Lung (tissue), 12 donors: ENCODE data around the gene HSPB2. TPM values are rescaled to one million over a fixed set of nuclear protein-coding genes. Genes with fewer than 3 reads are reported as not detected.
"Not testable (repeated sequence)": the region's sequence is repeated elsewhere in the genome, so short reads cannot be mapped to it uniquely, and the experiment has no call there.

Experiments used
- ATAC-seq: fragments of 200-7000 bp; cut with Tn5 transposase; one replicate; pipeline ENCODE4 v1.9.1; 2020; ENCODE audit warnings: moderate number of reproducible peaks; ENCODE audit not compliant: insufficient read depth, low FRiP score
- DNase-seq, 3 donors: peaks; one replicate each; pipeline ENCODE4 v3.0.0-alpha.2; 2013 to 2017
- H3K27ac ChIP-seq, 2 donors: one replicate each; pipeline ENCODE4 v1.5.1; 2013; ENCODE audit warnings: mild to moderate bottlenecking in 2 of 2, moderate library complexity in 2 of 2, control low read depth in 1 of 2, inconsistent platforms in 1 of 2, low read depth in 1 of 2, low read length in 1 of 2
- H3K27me3 ChIP-seq, 3 donors: one replicate each; pipeline ENCODE4 v1.5.1; 2013; ENCODE audit warnings: low read length in 2 of 3; ENCODE audit not compliant: control insufficient read depth in 3 of 3, insufficient read depth in 3 of 3
- H3K36me3 ChIP-seq, 4 donors: one replicate each; pipeline ENCODE4 v1.5.1; 2013; ENCODE audit warnings: low read length in 4 of 4, mild to moderate bottlenecking in 1 of 4, moderate library complexity in 1 of 4; ENCODE audit not compliant: control insufficient read depth in 4 of 4, insufficient read depth in 4 of 4
- H3K4me1 ChIP-seq, 5 donors: one replicate each; pipeline ENCODE4 v1.5.1; 2013; ENCODE audit warnings: low read length in 5 of 5, mild to moderate bottlenecking in 2 of 5, moderate library complexity in 1 of 5; ENCODE audit not compliant: control insufficient read depth in 5 of 5, insufficient read depth in 5 of 5
- H3K4me3 ChIP-seq: one replicate; pipeline ENCODE4 v1.5.1; 2013; ENCODE audit warnings: mild to moderate bottlenecking, control low read depth, moderate library complexity
- H3K9ac ChIP-seq, 2 donors: one replicate each; pipeline ENCODE4 v1.5.1; 2013; ENCODE audit warnings: low read length in 2 of 2, control low read depth in 1 of 2; ENCODE audit not compliant: insufficient read depth in 1 of 2
- H3K9me3 ChIP-seq, 4 donors: one replicate each; pipeline ENCODE4 v1.5.1; 2013; ENCODE audit warnings: low read length in 3 of 4, mild to moderate bottlenecking in 1 of 4, moderate library complexity in 1 of 4; ENCODE audit not compliant: control insufficient read depth in 4 of 4, insufficient read depth in 3 of 4
- CTCF ChIP-seq: IDR thresholded peaks from 2 replicates; pipeline ENCODE4 v1.5.1; 2012; ENCODE audit warnings: mild to moderate bottlenecking; ENCODE audit errors: control extremely low read depth, extremely low read depth
- WGBS, 2 donors: extraction: QIAGEN DNeasy Blood & Tissue Kit; methylation state at CpG; one replicate each; pipeline ENCODE4 v1.1.7; 2013; 5-methylcytosine and 5-hydroxymethylcytosine counted together
- polyA plus RNA-seq, 2 donors: library from polyadenylated mRNA; stranded (reverse); fragments of 200-250 nt; gene quantifications; one replicate each; pipeline ENCODE4 v1.2.1, GENCODE V29; 2013
- total RNA-seq, 2 donors: library from RNA; depleted of rRNA in 1 of 2; stranded (reverse); fragments of >200 nt in 1 of 2; gene quantifications; one replicate each; pipeline ENCODE4 v1.2.1, GENCODE V29; 2014 to 2021
- donor health status: control.
- donor health status: control.
- donor health status: Bipolar disorder and iron deficiency.
- donor health status: healthy.
- donor health status: DM: yes; HTN: yes; CAD: no.

Gene HSPB2
- total and polyA plus RNA-seq, 4 donors, result 0.65 to 5.4 (median 3.8) TPM

GRCh38 chr11:111926505-111927391 lies 14.2 kb downstream of the HSPB2 start:
- peaks cover 7 to 37% (median 15%) of the 10 kb centered on the region in 5 donors for H3K4me1 ChIP-seq
- no peaks in the 10 kb centered on the region for H3K27me3 ChIP-seq
- H3K27ac ChIP-seq, result peak overlapping the region; percentile 88 to 95
- WGBS, 2 donors, result 1% methylated on average over 32 to 47 of the region's 47 CpGs
- DNase-seq (peak; percentile 97 to 99 (median 99)), ATAC-seq (peak; percentile 96)
- H3K9me3 ChIP-seq, result no peaks in the 10 kb centered on the region
- no peak for TF ChIP-seq CTCF
- peak overlapping the region in 1 of 2 donors; percentile 87 for H3K9ac ChIP-seq
- H3K36me3 ChIP-seq, result no peaks in the 10 kb centered on the region
- H3K4me3 ChIP-seq, result peak overlapping the region; percentile 59

GRCh38 chr11:111930472-111930871 lies 17.9 kb downstream of the HSPB2 start:
- TF ChIP-seq CTCF, result no peak
- no peak overlapping the region for H3K4me3 ChIP-seq
- DNase-seq (no peak), ATAC-seq (no peak)
- WGBS, 2 donors, result 71 to 86% methylated on average over 4 of the region's 4 CpGs
- no peak overlapping the region for H3K9ac ChIP-seq
- H3K36me3 ChIP-seq, result no peaks in the 10 kb centered on the region
- peaks cover under 1 to 18% (median 5%) of the 10 kb centered on the region in 5 donors for H3K4me1 ChIP-seq
- no peak overlapping the region for H3K27ac ChIP-seq
- H3K9me3 ChIP-seq, result no peaks in the 10 kb centered on the region
- H3K27me3 ChIP-seq, result no peaks in the 10 kb centered on the region

GRCh38 chr11:111932611-111932950 lies 20.0 kb downstream of the HSPB2 start:
- DNase-seq, result no peak
- no peak for ATAC-seq
- Histone ChIP-seq H3K27ac (no peak overlapping the region), H3K9me3 (no peaks in the 10 kb centered on the region), H3K27me3 (no peaks in the 10 kb centered on the region), H3K36me3 (no peaks in the 10 kb centered on the region), H3K4me1 (peaks cover 0 to 22% (median 8%) of the 10 kb centered on the region in 5 donors), H3K4me3 (no peak overlapping the region), H3K9ac (no peak overlapping the region)
- TF ChIP-seq CTCF, result no peak
- WGBS, 2 donors, result 71 to 92% methylated on average over 2 of the region's 2 CpGs

- H3K4me3 ChIP-seq, H3K36me3 ChIP-seq, H3K9me3 ChIP-seq, H3K27ac ChIP-seq, DNase-seq, H3K27me3 ChIP-seq, ATAC-seq, H3K9ac ChIP-seq: not testable (repeated sequence)
- peaks cover 0 to 27% (median 13%) of the 10 kb centered on the region in 5 donors for H3K4me1 ChIP-seq
- 97 to 99% methylated on average over 14 of the region's 14 CpGs for WGBS, 2 donors
Measured at GRCh38 chr11:111933176-111933575, 20.6 kb downstream of the HSPB2 start.
